ENCODE data around the gene WFS1. TPM values are rescaled to one million over a fixed set of nuclear protein-coding genes. Genes with fewer than 3 reads are reported as not detected.

WFS1 gene
- total RNA-seq, 1 donor from 2014 or later: 91.8 TPM

DNA sequence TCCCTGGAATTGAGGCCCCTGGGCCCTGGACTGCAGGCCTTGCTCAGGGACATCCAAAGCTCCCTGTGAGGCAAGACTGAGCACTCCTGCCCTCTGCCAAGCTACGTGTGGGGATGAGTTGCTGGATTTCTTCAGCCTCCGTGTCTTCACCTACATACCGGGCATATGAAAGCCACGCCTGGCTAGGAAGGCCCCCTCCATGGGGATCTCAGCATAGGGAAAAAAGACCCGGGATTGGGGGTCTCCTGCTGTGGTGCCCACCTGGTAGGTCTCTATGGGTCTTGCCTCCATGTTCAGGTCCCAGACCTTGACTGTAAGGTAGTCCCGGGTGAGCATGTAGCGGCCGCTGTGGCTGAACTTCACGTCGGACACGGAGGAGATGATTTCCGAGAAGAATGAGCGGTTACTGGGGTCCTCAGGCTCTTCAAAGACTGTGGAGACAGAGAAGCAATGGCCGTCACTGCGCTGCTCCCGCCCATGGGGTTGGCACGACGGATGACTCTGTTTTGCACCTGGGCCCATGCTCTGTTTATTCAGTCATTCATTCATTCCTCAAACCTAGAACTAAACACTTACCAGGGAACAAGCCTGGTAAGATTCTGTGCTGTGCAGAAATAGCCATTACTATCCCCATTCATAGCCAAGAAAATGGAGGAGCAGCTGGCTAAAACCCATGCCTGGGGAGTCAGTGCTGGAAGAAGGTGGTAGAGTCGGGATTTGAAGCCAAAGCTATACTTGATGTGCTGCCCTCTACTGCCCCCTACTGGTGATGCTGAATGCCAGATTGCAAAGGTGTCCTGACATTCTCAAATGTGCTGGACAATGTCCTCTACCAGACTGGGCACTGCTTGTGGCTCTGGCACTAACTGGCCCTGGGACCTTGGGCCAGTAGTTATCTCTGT is 63.9 kb downstream of the WFS1 start:
- no peak for DNase-seq (ENCODE audit: extremely low spot score in 2 of 2)
- Histone ChIP-seq H3K36me3 (no peaks in the 10 kb centered on the region), H3K27ac (no peak overlapping the region), H3K9me3 (no peaks in the 10 kb centered on the region), H3K4me3 (no peak overlapping the region), H3K4me1 (no peaks in the 10 kb centered on the region), H3K27me3 (no peaks in the 10 kb centered on the region)
- TF ChIP-seq, protein P1, sequence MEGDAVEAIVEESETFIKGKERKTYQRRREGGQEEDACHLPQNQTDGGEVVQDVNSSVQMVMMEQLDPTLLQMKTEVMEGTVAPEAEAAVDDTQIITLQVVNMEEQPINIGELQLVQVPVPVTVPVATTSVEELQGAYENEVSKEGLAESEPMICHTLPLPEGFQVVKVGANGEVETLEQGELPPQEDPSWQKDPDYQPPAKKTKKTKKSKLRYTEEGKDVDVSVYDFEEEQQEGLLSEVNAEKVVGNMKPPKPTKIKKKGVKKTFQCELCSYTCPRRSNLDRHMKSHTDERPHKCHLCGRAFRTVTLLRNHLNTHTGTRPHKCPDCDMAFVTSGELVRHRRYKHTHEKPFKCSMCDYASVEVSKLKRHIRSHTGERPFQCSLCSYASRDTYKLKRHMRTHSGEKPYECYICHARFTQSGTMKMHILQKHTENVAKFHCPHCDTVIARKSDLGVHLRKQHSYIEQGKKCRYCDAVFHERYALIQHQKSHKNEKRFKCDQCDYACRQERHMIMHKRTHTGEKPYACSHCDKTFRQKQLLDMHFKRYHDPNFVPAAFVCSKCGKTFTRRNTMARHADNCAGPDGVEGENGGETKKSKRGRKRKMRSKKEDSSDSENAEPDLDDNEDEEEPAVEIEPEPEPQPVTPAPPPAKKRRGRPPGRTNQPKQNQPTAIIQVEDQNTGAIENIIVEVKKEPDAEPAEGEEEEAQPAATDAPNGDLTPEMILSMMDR (IDR thresholded peaks at IDR 0.05): no peak
- TF ChIP-seq POLR2A (IDR thresholded peaks at IDR 0.05): no peak
- TF ChIP-seq POLR2AphosphoS5 (IDR thresholded peaks at IDR 0.05; ENCODE audit: insufficient read depth in 1 of 2, low read depth in 1 of 2): no peak
- intact Hi-C loops (cut with DNase I): no loop called here

DNA sequence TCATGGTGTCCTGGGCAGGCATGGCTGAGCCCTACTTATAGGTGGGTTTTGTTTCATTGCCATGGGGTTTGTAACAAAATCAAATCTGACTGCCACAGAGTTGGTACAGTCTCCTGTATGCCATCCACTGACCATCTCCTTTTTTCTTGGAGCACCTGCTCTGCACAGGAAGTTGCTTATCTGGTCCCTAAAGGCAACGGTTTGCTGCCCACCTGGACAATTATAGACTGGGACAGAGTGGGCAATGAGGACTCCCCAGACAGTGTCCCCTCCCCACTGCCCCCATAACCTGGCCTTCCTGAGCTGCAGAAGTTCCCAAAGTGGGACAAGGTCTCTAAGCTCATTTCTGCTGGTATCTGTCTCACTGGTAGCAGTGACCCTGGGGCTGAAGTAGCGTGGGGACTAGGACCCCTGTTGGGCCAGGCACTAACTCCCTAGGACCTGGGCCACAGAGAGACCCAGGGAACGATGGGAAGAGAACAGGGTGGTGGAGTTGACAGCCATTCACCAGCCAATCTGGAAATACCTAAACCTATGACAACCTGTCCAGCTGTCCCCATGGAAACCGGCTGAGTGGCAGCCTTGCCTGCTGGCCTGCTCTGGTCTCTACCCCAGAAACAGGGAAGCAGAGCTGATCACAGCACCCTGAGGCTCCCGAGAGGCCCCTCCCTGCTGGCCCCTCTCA is 64.7 kb downstream of the WFS1 start:
- intact Hi-C loops (cut with DNase I): no loop called here
- TF ChIP-seq POLR2A (IDR thresholded peaks at IDR 0.05) (no peak), POLR2AphosphoS5 (IDR thresholded peaks at IDR 0.05; ENCODE audit: insufficient read depth in 1 of 2, low read depth in 1 of 2) (no peak)
- TF ChIP-seq, protein P1 (IDR thresholded peaks at IDR 0.05): no peak
- H3K4me3 ChIP-seq: no peak overlapping the region
- H3K27me3 ChIP-seq: no peaks in the 10 kb centered on the region
- no peaks in the 10 kb centered on the region for H3K9me3 ChIP-seq
- H3K36me3 ChIP-seq: no peaks in the 10 kb centered on the region
- no peak overlapping the region for H3K27ac ChIP-seq
- no peak for DNase-seq (ENCODE audit: extremely low spot score in 2 of 2)
- no peaks in the 10 kb centered on the region for H3K4me1 ChIP-seq

DNA sequence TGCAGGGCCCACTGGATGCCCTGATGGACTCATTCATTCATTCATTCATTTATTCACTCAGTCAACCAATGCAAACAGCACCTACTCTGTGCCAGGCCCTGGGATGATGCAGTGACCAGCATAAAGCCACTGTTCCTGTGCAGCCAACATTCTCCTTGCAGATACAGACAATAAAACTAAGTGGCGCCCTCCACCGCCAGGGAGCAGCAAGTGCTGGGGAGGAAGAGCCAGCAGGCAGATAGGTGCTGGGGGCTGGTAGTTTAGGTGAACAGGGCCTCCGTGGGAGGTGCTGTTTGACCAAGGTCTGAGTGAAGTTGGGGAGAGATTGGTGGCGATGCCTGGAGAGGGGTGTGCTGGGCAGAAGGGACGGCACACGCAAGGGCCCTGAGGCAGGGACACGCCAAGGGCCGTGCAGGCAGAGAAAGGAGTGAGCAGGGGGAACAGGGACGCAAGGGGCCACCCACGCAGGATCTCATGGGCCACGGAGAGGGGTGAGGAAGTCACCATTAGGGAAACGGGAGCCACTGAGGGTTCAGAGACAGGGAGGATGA is 65.5 kb downstream of the WFS1 start:
- H3K4me3 ChIP-seq: no peak overlapping the region
- H3K27me3 ChIP-seq: no peaks in the 10 kb centered on the region
- no peaks in the 10 kb centered on the region for H3K36me3 ChIP-seq
- intact Hi-C loops (cut with DNase I): no loop called here
- no peaks in the 10 kb centered on the region for H3K4me1 ChIP-seq
- H3K27ac ChIP-seq: no peak overlapping the region
- DNase-seq (ENCODE audit: extremely low spot score in 2 of 2): no peak
- TF ChIP-seq, protein P1 (IDR thresholded peaks at IDR 0.05): no peak
- no peak for TF ChIP-seq POLR2AphosphoS5 (IDR thresholded peaks at IDR 0.05; ENCODE audit: insufficient read depth in 1 of 2, low read depth in 1 of 2)
- TF ChIP-seq POLR2A (IDR thresholded peaks at IDR 0.05): no peak
- H3K9me3 ChIP-seq: no peaks in the 10 kb centered on the region

DNA sequence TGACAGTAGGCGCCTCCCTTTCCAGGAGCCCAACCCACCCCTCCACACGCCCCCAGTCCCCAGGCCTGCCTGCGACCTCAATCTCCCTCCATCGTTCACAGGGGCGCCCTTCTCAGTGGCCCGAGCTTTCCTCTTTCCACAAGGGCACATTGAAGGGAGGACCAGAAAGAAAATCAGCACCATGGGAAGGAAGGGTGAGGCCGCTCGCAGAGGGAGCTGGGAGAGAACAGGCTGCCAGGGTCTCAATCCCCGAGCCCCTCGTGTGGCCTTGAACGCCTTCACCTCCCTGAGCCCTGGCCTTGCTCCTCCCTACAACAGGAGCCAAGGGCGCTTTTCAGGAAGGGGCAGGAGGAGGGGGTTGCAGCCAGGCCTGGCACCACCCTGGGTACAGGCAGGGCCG is 66.5 kb downstream of the WFS1 start:
- Histone ChIP-seq H3K4me3 (no peak overlapping the region), H3K9me3 (no peaks in the 10 kb centered on the region), H3K4me1 (no peaks in the 10 kb centered on the region), H3K36me3 (no peaks in the 10 kb centered on the region), H3K27me3 (no peaks in the 10 kb centered on the region), H3K27ac (no peak overlapping the region)
- TF ChIP-seq POLR2AphosphoS5 (IDR thresholded peaks at IDR 0.05; ENCODE audit: insufficient read depth in 1 of 2, low read depth in 1 of 2): no peak
- TF ChIP-seq, protein P1 (IDR thresholded peaks at IDR 0.05): no peak
- TF ChIP-seq POLR2A (IDR thresholded peaks at IDR 0.05): no peak
- intact Hi-C loops (cut with DNase I): no loop called here
- DNase-seq (ENCODE audit: extremely low spot score in 2 of 2): no peak
